Jurkat, Clone E6-1 (cell line): ENCODE data around the gene GLP2R.

Source experiments
- DNase-seq: peaks from one replicate; pipeline ENCODE4 v3.0.0-alpha.2; 2011; ENCODE audit warnings: low read depth, low spot score
- H3K4me3 ChIP-seq: 2 replicates; pipeline ENCODE4 v1.5.1; 2011; ENCODE audit warnings: mild to moderate bottlenecking, low read length, control low read depth, moderate library complexity

Gene GLP2R

GRCh38 chr17:9934331-9934730 lies 108.6 kb downstream of the GLP2R start:
- H3K4me3 ChIP-seq: no peak overlapping the region
- DNase-seq: no peak

- H3K4me3 ChIP-seq: no peak overlapping the region
- no peak for DNase-seq
Observed at GRCh38 chr17:9935408-9935807, 109.7 kb downstream of the GLP2R start.

- no peak overlapping the region for H3K4me3 ChIP-seq
- no peak for DNase-seq
Observed at GRCh38 chr17:9936095-9936494, 110.4 kb downstream of the GLP2R start.

GRCh38 chr17:9937241-9937761 lies 111.6 kb downstream of the GLP2R start:
- no peak for DNase-seq
- H3K4me3 ChIP-seq: no peak overlapping the region

- no peak for DNase-seq
- H3K4me3 ChIP-seq: no peak overlapping the region
Observed at GRCh38 chr17:9937901-9938300, 112.2 kb downstream of the GLP2R start.

- no peak for DNase-seq
- H3K4me3 ChIP-seq: no peak overlapping the region
Observed at GRCh38 chr17:9938764-9939163, 113.0 kb downstream of the GLP2R start.

GRCh38 chr17:9940841-9941240 lies 115.1 kb downstream of the GLP2R start:
- no peak for DNase-seq

GRCh38 chr17:9941305-9941704 lies 115.6 kb downstream of the GLP2R start:
- H3K4me3 ChIP-seq: no peak overlapping the region
- DNase-seq: no peak

More at GRCh38 chr17:9940841-9941240, 115.1 kb downstream of the GLP2R start:
- H3K4me3 ChIP-seq: no peak overlapping the region
